Ectodermal cell (in vitro differentiated cells): ENCODE results near the gene SELPLG.

Experiments
- H3K27ac ChIP-seq: 2 replicates; pipeline ENCODE4 v1.7.0; 2013; ENCODE audit warnings: mild to moderate bottlenecking, low read depth, low read length; ENCODE audit not compliant: insufficient read depth, poor library complexity, severe bottlenecking
- H3K27me3 ChIP-seq: 2 replicates; pipeline ENCODE4 v1.7.0; 2013; ENCODE audit warnings: mild to moderate bottlenecking, low read length; ENCODE audit not compliant: insufficient read depth, control insufficient read depth, poor library complexity, severe bottlenecking
- H3K36me3 ChIP-seq: one replicate; pipeline ENCODE4 v1.7.0; 2013; ENCODE audit warnings: low read length; ENCODE audit not compliant: control insufficient read depth, insufficient read depth
- H3K4me1 ChIP-seq: one replicate; pipeline ENCODE4 v1.7.0; 2013; ENCODE audit warnings: low read length; ENCODE audit not compliant: control insufficient read depth, insufficient read depth
- H3K4me3 ChIP-seq: 2 replicates; pipeline ENCODE4 v1.7.0; 2013; ENCODE audit warnings: low read depth, low read length, control low read depth; ENCODE audit not compliant: insufficient read depth
- H3K9me3 ChIP-seq: 2 replicates; pipeline ENCODE4 v1.7.0; 2013; ENCODE audit warnings: mild to moderate bottlenecking, low read length, moderate library complexity; ENCODE audit not compliant: control insufficient read depth
- WGBS, 2 experiments: methylation state at CpG; one replicate each; pipeline ENCODE4 v1.1.7; 2013; ENCODE audit warnings: missing lambda C conversion rate in 2 of 2; 5-methylcytosine and 5-hydroxymethylcytosine counted together

Gene SELPLG

GRCh38 chr12:108605690-108606406 lies 27.8 kb downstream of the SELPLG start:
- peaks cover 6% of the 10 kb centered on the region for H3K4me1 ChIP-seq
- WGBS, 2 experiments, result 93 to 96% methylated on average over 4 of the region's 4 CpGs
- H3K27ac ChIP-seq, result no peak overlapping the region
- H3K9me3 ChIP-seq, result no peaks in the 10 kb centered on the region
- H3K36me3 ChIP-seq, result no peaks in the 10 kb centered on the region
- no peaks in the 10 kb centered on the region for H3K27me3 ChIP-seq
- no peak overlapping the region for H3K4me3 ChIP-seq

- 87 to 92% methylated on average over 3 of the region's 3 CpGs for WGBS, 2 experiments
- H3K27ac ChIP-seq, result no peak overlapping the region
- H3K36me3 ChIP-seq, result no peaks in the 10 kb centered on the region
- no peaks in the 10 kb centered on the region for H3K9me3 ChIP-seq
- no peak overlapping the region for H3K4me3 ChIP-seq
- no peaks in the 10 kb centered on the region for H3K27me3 ChIP-seq
- peaks cover 6% of the 10 kb centered on the region for H3K4me1 ChIP-seq
These were observed 28.5 kb downstream of the SELPLG start for GRCh38 chr12:108605000-108605689.

GRCh38 chr12:108604208-108604941 lies 29.3 kb downstream of the SELPLG start:
- Histone ChIP-seq H3K36me3 (no peaks in the 10 kb centered on the region), H3K4me3 (no peak overlapping the region), H3K4me1 (no peaks in the 10 kb centered on the region), H3K27ac (no peak overlapping the region), H3K27me3 (no peaks in the 10 kb centered on the region), H3K9me3 (no peaks in the 10 kb centered on the region)
- WGBS, 2 experiments, result 57 to 58% methylated on average over 14 of the region's 14 CpGs

GRCh38 chr12:108603743-108604142 lies 30.0 kb downstream of the SELPLG start:
- Histone ChIP-seq H3K9me3 (no peaks in the 10 kb centered on the region), H3K36me3 (no peaks in the 10 kb centered on the region), H3K27me3 (no peaks in the 10 kb centered on the region), H3K27ac (no peak overlapping the region), H3K4me3 (no peak overlapping the region), H3K4me1 (no peaks in the 10 kb centered on the region)
- WGBS, 2 experiments, result 95 to 96% methylated on average over 4 of the region's 4 CpGs

GRCh38 chr12:108602976-108603704 lies 30.6 kb downstream of the SELPLG start:
- no peak overlapping the region for H3K27ac ChIP-seq
- 94 to 95% methylated on average over 15 of the region's 15 CpGs for WGBS, 2 experiments
- H3K9me3 ChIP-seq, result no peaks in the 10 kb centered on the region
- no peaks in the 10 kb centered on the region for H3K27me3 ChIP-seq
- no peak overlapping the region for H3K4me3 ChIP-seq
- peaks cover 4% of the 10 kb centered on the region for H3K4me1 ChIP-seq
- H3K36me3 ChIP-seq, result no peaks in the 10 kb centered on the region

GRCh38 chr12:108602209-108602705 lies 31.4 kb downstream of the SELPLG start:
- 96% methylated on average over 8 of the region's 9 CpGs for WGBS, 2 experiments
- no peak overlapping the region for H3K27ac ChIP-seq
- no peaks in the 10 kb centered on the region for H3K36me3 ChIP-seq
- no peaks in the 10 kb centered on the region for H3K27me3 ChIP-seq
- no peak overlapping the region for H3K4me3 ChIP-seq
- no peaks in the 10 kb centered on the region for H3K9me3 ChIP-seq
- peaks cover 11% of the 10 kb centered on the region for H3K4me1 ChIP-seq

GRCh38 chr12:108600702-108601007 lies 33.0 kb downstream of the SELPLG start:
- H3K27me3 ChIP-seq, result no peaks in the 10 kb centered on the region
- H3K4me3 ChIP-seq, result no peak overlapping the region
- no peak overlapping the region for H3K27ac ChIP-seq
- peaks cover 13% of the 10 kb centered on the region for H3K4me1 ChIP-seq
- H3K36me3 ChIP-seq, result no peaks in the 10 kb centered on the region
- 63 to 66% methylated on average over 4 of the region's 4 CpGs for WGBS, 2 experiments
- no peaks in the 10 kb centered on the region for H3K9me3 ChIP-seq

GRCh38 chr12:108599948-108600701 lies 33.6 kb downstream of the SELPLG start:
- Histone ChIP-seq H3K4me1 (peaks cover 13% of the 10 kb centered on the region), H3K4me3 (no peak overlapping the region), H3K27ac (no peak overlapping the region), H3K27me3 (no peaks in the 10 kb centered on the region), H3K36me3 (no peaks in the 10 kb centered on the region), H3K9me3 (no peaks in the 10 kb centered on the region)
- WGBS, 2 experiments, result 91 to 93% methylated on average over 10 of the region's 10 CpGs

GRCh38 chr12:108599541-108599940 lies 34.2 kb downstream of the SELPLG start:
- Histone ChIP-seq H3K36me3 (no peaks in the 10 kb centered on the region), H3K27me3 (no peaks in the 10 kb centered on the region), H3K9me3 (no peaks in the 10 kb centered on the region), H3K4me3 (no peak overlapping the region), H3K4me1 (peaks cover 13% of the 10 kb centered on the region), H3K27ac (no peak overlapping the region)
- 82 to 89% methylated on average over 6 of the region's 6 CpGs for WGBS, 2 experiments
